Duodenal mucosa (tissue), 2 donors: ENCODE data around the gene ZG16.
"Not testable (repeated sequence)": the region's sequence is repeated elsewhere in the genome, so short reads cannot be mapped to it uniquely, and the experiment has no call there.

Source experiments
- H3K27ac ChIP-seq: one replicate; pipeline ENCODE4 v1.7.0; 2013; ENCODE audit warnings: low read depth, low read length
- H3K27me3 ChIP-seq, 2 donors: one replicate each; pipeline ENCODE4 v1.7.0; 2013; ENCODE audit warnings: low read length in 2 of 2, control low read depth in 1 of 2; ENCODE audit not compliant: insufficient read depth in 2 of 2, control insufficient read depth in 1 of 2
- H3K36me3 ChIP-seq, 2 donors: one replicate each; pipeline ENCODE4 v1.7.0; 2013; ENCODE audit warnings: low read length in 2 of 2, control low read depth in 1 of 2; ENCODE audit not compliant: insufficient read depth in 2 of 2, control insufficient read depth in 1 of 2
- H3K4me1 ChIP-seq, 2 donors: one replicate each; pipeline ENCODE4 v1.7.0; 2013; ENCODE audit warnings: low read length in 2 of 2, control low read depth in 1 of 2; ENCODE audit not compliant: insufficient read depth in 2 of 2, control insufficient read depth in 1 of 2
- H3K4me3 ChIP-seq, 2 donors: one replicate each; pipeline ENCODE4 v1.7.0; 2013; ENCODE audit warnings: low read length in 2 of 2, low read depth in 1 of 2
- H3K9ac ChIP-seq, 2 donors: one replicate each; pipeline ENCODE4 v1.7.0; 2013; ENCODE audit warnings: low read length in 2 of 2, low read depth in 1 of 2
- H3K9me3 ChIP-seq, 2 donors: one replicate each; pipeline ENCODE4 v1.7.0; 2013; ENCODE audit warnings: low read length in 2 of 2, control low read depth in 1 of 2; ENCODE audit not compliant: control insufficient read depth in 1 of 2

The ZG16 gene

GRCh38 chr16:29793153-29793552 lies 15.1 kb downstream of the ZG16 start:
- H3K27me3 ChIP-seq, H3K27ac ChIP-seq: not testable (repeated sequence)
- peaks cover 3 to 16% of the 10 kb centered on the region in 2 donors for H3K36me3 ChIP-seq

GRCh38 chr16:29794231-29794710 lies 16.2 kb downstream of the ZG16 start:
- Histone ChIP-seq H3K9me3 (no peaks in the 10 kb centered on the region), H3K27ac (no peak overlapping the region), H3K36me3 (peaks cover 11 to 27% of the 10 kb centered on the region in 2 donors), H3K27me3 (no peaks in the 10 kb centered on the region), H3K4me3 (no peak overlapping the region), H3K9ac (no peak overlapping the region), H3K4me1 (peaks cover 28 to 29% of the 10 kb centered on the region in 2 donors)

More at GRCh38 chr16:29793153-29793552, 15.1 kb downstream of the ZG16 start:
- not testable (repeated sequence) for H3K4me3 ChIP-seq, H3K9me3 ChIP-seq, H3K9ac ChIP-seq
- H3K4me1 ChIP-seq = peaks cover 28 to 29% of the 10 kb centered on the region in 2 donors

DNA sequence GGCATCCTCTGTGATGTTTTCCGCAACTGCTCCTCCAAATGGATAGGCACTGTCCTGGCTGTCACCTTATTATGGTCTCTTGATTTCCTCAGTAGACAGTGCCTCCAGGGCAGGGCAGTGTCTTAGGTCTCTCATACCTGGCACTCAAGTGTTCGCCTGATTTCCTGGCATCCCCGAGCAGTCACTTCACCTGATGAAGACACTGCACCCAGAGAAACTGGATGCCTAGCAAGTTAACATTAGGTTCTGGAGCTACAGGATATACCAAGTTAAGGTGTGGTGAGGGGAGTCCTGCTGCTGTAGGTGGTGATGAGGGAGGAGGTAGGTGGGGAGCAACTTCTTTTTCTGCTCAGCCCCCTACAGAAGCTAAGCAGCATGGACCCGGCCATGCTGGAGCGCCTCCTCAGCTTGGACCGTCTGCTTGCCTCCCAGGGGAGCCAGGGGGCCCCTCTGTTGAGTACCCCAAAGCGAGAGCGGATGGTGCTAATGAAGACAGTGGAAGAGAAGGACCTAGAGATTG lies 24.4 kb downstream of the ZG16 start:
- H3K27me3 ChIP-seq = no peaks in the 10 kb centered on the region
- H3K4me1 ChIP-seq = peaks cover 0 to 15% of the 10 kb centered on the region in 2 donors
- no peak overlapping the region for H3K27ac ChIP-seq
- H3K4me3 ChIP-seq = no peak overlapping the region
- H3K9me3 ChIP-seq = no peaks in the 10 kb centered on the region
- H3K36me3 ChIP-seq = peaks cover 25 to 52% of the 10 kb centered on the region in 2 donors
- no peak overlapping the region for H3K9ac ChIP-seq

DNA sequence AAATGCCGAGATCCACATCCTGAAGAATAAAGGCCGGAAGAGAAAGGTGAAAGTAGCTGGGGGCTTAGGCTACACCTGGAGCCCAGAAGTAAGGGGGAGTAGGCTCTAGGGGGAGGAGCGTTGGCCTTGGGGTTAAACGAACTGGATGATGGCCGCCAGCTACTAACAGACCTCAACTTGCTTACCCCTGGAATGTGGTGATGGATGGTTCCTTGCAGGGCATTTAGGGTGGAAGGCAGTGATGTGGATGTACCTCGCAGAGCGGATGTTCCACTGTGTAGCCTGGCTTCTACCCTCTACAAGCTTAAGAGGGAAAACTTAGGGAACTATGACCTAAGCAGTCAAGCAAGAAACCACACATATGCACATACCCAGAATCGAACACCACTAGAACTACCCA lies 26.0 kb downstream of the ZG16 start:
- H3K9me3 ChIP-seq = no peaks in the 10 kb centered on the region
- peaks cover 23 to 43% of the 10 kb centered on the region in 2 donors for H3K36me3 ChIP-seq
- no peak overlapping the region for H3K4me3 ChIP-seq
- H3K4me1 ChIP-seq = peaks cover 12 to 29% of the 10 kb centered on the region in 2 donors
- no peaks in the 10 kb centered on the region for H3K27me3 ChIP-seq
- no peak overlapping the region for H3K27ac ChIP-seq
- peak overlapping the region in 1 of 2 donors; percentile 99 for H3K9ac ChIP-seq

DNA sequence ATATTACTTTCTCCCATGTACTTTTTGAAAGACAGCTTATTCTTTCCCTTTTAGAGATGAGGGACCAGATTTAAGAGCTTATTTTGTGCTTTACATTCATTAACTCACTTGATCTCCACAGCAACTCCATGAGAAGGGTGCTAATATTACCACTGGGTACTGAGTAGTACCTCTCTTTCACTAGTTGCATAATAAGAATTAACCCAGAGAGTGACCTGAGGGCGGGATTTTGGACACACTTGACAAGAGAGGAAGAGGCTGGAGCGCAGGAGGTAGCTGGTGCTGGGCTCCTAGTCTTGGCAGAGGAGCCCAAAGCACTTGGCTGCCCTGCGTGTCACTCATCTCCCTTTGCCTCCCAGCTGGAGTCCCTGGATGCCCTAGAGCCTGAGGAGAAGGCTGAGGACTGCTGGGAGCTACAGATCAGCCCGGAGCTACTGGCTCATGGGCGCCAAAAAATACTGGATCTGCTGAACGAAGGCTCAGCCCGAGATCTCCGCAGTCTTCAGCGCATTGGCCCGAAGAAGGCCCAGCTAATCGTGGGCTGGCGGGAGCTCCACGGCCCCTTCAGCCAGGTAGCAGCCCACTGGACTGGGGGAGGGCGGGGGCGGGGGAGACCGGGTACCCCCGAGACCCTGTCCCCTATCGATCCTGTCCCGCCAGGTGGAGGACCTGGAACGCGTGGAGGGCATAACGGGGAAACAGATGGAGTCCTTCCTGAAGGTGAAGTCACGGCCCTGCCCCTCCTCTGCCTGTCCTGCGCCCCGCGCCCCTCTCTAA lies 26.6 kb downstream of the ZG16 start:
- H3K27me3 ChIP-seq = no peaks in the 10 kb centered on the region
- peak overlapping the region; percentile 91 to 99 for H3K9ac ChIP-seq
- peak overlapping the region; percentile 94 for H3K27ac ChIP-seq
- peaks cover 19 to 41% of the 10 kb centered on the region in 2 donors for H3K36me3 ChIP-seq
- H3K9me3 ChIP-seq = no peaks in the 10 kb centered on the region
- H3K4me1 ChIP-seq = peaks cover 17 to 34% of the 10 kb centered on the region in 2 donors
- peak overlapping the region; percentile 97 to 98 for H3K4me3 ChIP-seq

GRCh38 chr16:29805232-29806098 lies 27.4 kb downstream of the ZG16 start:
- peaks cover 25 to 41% of the 10 kb centered on the region in 2 donors for H3K36me3 ChIP-seq
- H3K9me3 ChIP-seq = no peaks in the 10 kb centered on the region
- peaks cover 24 to 42% of the 10 kb centered on the region in 2 donors for H3K4me1 ChIP-seq
- no peaks in the 10 kb centered on the region for H3K27me3 ChIP-seq
- peak overlapping the region; percentile 91 to 99 for H3K9ac ChIP-seq
- peak overlapping the region; percentile 97 for H3K27ac ChIP-seq
- peak overlapping the region; percentile 97 to 98 for H3K4me3 ChIP-seq

DNA sequence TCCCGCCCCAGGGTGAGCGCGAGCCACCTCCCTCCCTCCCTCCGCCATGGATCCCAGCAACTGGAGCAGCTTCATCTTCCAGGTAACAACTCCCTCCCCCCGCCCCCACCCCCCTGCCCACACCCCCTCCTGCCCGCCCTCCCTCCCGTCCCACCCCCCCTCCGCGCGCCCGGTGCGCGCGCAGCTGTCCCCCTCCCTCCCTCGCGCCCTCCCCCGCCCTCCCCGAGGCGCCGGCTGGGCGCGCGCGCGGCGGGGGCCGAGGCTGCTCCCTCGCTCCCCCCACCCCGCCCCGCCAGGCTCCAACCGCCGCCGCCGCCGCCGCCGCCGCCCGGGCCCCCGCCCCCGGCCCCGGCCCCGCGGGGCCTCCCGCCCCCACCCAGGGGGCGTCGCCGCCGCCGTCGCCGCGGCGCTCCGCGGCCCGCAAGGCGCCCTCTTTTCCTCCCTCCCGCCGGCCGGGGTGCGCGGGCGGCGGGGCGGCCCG lies 28.1 kb downstream of the ZG16 start, which contains the start of gene MAZ:
TSS of gene MAZ (plus strand) at position 431 of the 481 bp plus-strand sequence. CDS start 173 bp downstream, outside the sequence.
- H3K4me1 ChIP-seq = peaks cover 29 to 49% of the 10 kb centered on the region in 2 donors
- no peaks in the 10 kb centered on the region for H3K9me3 ChIP-seq
- peak within 1 kb of the TSS; percentile 97 for H3K27ac ChIP-seq
- H3K27me3 ChIP-seq = no peaks in the 10 kb centered on the region
- H3K36me3 ChIP-seq = peaks cover 22 to 37% of the 10 kb centered on the region in 2 donors
- H3K4me3 ChIP-seq = peak within 1 kb of the TSS; percentile 97 to 98
- peak within 1 kb of the TSS; percentile 88 to 91 for H3K9ac ChIP-seq

DNA sequence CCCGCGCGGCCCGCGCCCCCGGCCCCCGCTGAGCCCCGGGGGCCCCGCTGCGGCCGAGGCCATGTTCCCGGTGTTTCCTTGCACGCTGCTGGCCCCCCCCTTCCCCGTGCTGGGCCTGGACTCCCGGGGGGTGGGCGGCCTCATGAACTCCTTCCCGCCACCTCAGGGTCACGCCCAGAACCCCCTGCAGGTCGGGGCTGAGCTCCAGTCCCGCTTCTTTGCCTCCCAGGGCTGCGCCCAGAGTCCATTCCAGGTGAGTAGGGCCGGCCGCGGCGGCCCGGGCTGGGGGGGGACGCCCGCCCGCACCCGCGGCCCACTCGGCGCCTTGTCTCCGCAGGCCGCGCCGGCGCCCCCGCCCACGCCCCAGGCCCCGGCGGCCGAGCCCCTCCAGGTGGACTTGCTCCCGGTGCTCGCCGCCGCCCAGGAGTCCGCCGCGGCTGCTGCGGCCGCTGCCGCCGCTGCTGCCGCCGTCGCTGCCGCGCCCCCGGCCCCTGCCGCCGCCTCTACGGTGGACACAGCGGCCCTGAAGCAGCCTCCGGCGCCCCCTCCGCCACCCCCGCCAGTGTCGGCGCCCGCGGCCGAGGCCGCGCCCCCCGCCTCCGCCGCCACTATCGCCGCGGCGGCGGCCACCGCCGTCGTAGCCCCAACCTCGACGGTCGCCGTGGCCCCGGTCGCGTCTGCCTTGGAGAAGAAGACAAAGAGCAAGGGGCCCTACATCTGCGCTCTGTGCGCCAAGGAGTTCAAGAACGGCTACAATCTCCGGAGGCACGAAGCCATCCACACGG lies 28.8 kb downstream of the ZG16 start:
- peaks cover 29 to 55% of the 10 kb centered on the region in 2 donors for H3K4me1 ChIP-seq
- H3K36me3 ChIP-seq = peaks cover 16 to 30% of the 10 kb centered on the region in 2 donors
- peak overlapping the region; percentile 87 for H3K27ac ChIP-seq
- H3K9me3 ChIP-seq = no peaks in the 10 kb centered on the region
- H3K27me3 ChIP-seq = no peaks in the 10 kb centered on the region
- peak overlapping the region; percentile 65 to 88 for H3K9ac ChIP-seq
- peak overlapping the region; percentile 72 to 81 for H3K4me3 ChIP-seq
